CD4-positive, alpha-beta T cell treated with Interleukin-21 for 1 hour (primary cell): Measurements from ENCODE around the gene ZMYND8.
"Not testable (repeated sequence)": the region's sequence is repeated elsewhere in the genome, so short reads cannot be mapped to it uniquely, and the experiment has no call there.

Source experiments
- DNase-seq: peaks from one replicate; pipeline ENCODE4 v3.0.0-alpha.2; 2020

ZMYND8 gene

DNA sequence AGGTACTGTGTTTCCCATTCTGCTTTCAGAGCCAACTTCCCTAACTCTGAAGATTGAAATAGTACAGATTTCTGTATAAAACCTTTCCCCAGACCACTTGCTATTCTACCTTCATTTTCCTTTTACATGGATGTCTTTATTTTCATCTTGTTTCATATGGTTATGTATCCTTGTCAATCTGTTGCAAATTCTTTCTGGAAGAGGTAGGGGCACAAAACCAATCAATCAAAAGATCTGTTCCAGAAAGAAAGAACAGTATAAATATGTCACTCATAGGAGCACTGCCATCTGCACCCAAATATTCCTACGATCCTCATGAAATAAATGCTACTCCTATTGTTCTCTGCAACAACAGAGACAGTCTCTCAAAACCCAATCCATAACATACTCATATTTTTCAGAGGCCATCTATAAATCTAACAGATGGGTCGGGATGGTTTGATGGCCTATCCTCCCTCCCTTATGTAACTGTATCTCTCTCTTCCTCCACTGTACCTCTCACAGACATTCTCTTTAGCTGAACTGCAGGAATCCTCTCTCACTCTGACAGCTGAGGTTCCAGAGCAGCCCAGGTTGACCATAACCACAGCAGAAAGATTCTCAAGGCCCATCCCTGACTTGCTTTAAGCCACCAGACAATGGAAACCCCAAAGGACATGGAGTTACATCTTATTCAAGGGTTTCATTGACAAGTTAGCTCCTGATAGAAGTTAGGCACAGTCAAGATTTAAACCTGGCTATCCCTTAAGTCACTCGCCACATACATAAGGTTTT lies 112.8 kb downstream of the ZMYND8 start:
- DNase-seq = no peak

DNA sequence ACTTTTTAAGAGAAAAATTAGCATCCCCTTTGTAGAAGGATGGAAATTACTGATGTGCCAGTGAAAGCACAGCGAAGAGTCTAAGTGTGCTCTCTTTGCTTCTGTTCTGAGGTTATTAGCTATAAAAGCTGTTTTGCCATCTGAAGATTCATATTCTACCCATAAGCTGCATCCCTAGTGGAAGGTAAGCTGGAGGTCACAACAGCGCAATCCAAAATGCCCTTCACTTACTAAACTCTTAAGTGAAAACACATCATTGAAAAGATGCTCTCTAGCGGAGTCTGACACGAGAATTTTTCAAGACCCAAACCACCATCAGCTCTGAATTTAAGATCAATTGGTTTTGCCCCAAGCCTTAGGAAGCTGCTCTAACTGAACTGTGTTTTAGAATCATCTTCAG lies 113.5 kb downstream of the ZMYND8 start:
- DNase-seq = no peak

DNA sequence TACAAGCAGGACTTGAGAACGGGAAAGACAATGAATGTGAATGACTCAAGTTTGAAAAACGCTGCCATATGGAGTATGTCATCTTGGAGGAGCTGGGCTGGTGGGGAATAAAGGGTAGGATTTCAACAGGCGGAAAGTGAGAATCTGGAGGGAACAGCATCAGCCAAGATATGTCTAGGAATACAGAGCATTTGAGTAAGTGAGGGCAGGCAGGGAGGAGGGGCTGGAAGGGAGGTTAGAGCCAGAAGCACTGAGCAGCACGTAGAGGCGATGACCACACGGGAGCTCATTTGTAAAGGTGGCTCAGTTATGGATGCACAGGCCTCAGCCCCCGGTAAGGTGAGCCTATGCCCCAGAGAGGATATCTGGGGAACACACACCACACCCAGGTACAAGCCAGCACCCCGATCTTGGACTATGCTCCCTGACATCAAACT lies 115.1 kb downstream of the ZMYND8 start:
- no peak for DNase-seq

DNA sequence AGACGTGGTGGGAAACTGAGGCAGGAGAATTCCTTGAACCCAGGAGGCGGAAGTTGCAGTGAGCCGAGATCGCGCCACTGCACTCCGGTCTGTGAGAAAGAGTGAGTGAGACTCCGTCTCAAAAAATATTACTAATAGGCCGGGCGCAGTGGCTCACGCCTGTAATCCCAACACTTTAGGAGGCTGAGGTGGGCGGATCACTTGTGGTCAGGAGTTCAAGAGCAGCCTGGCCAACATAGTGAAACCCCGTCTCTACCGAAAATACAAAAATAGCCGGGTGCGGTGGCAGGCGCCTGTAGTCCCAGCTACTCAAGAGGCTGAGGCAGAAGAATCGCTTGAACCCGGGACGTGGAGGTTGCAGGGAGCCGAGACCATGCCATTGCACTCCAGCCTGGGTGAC lies 116.4 kb downstream of the ZMYND8 start:
- not testable (repeated sequence) for DNase-seq

DNA sequence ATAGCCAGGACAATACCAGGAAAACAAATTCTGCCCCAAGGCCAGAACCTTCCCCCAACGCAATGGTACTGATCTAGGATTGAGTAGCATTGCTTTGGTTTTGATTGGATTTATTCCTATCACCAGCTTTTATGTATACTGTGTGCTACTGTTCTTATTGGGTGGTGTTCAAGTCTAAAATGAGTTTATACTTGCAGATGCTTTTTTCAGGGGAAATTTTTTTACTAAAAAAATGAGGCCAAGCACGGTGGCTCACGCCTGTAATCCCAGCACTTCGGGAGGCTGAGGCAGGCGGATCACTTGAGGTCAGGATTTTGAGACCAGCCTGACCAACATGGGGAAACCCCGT lies 116.8 kb downstream of the ZMYND8 start:
- DNase-seq = no peak

DNA sequence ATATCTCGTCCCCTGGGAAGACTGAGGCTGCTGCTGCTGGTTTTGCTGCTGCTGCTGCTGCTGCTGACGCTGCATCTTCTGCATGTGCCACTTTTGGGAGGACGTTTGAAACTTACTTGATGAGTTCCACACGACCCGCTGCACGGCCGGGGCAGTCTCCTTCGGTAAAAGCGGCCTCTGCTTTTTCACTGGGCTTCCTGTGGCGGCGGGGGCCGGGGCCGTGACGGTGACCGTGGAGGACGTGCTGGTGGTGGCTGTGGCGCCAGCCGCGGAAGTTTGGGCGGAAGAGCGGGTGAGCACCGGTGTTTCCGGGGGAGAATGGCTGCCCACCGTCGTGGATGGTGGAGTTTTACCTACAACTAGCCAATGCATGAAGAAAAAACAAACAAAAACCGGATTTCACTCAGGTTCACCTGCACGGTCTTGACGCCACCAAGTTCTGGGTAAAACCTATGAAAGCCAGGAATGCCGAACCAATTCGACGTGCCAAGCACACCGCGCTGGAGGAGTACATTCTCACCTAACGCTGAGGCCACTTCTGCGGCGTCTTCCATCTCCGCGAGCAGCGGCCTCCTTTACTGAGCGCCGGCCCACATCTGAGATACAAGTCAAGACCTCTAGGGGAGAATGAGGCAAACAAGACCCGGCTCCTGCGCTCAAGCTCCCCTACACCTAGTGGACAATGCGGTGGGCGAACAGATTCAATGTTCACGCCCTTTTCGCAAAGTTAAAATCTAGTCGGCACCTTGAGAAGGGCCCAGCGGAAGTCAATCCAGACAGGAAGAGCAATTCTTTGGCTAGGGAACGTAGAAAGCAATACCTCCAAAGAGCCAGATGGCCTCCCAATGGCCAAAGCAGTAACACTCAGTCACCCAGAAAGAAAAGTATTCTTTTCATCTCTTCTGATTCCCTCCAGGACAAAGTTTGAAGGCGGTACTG lies 117.5 kb downstream of the ZMYND8 start:
- no peak for DNase-seq

DNA sequence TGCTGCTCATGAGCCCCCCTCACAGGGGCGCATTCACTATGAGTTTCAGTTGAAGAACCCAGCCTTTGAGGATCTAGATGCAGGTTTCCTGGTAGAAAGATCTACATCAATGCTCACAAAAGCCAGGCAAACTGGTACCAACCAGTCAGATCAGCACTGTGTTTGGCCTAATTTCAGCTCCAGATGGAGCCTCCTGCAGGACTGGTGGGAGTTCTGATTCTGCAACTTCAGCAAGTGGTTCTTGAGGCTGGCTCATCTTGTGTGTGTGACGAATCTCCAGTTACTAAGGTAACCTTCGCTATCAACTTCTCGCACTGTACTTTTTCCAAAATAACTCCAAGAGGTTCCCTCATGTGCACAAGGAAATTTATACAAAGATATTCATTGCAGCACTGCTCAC lies 118.8 kb downstream of the ZMYND8 start:
- no peak for DNase-seq

DNA sequence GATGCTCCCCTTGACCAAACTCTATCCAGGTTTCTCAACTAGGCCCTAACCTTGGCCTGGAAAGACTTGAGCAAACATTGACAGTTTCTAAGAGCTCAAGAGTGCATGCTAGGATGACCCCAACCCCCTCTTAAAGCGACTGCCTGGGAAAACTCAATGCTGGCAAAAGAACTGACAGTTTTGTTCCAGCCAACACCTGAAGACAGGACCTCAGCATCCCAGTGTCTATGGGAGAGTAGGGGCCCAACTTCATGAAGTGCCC lies 119.9 kb downstream of the ZMYND8 start:
- DNase-seq = no peak

DNA sequence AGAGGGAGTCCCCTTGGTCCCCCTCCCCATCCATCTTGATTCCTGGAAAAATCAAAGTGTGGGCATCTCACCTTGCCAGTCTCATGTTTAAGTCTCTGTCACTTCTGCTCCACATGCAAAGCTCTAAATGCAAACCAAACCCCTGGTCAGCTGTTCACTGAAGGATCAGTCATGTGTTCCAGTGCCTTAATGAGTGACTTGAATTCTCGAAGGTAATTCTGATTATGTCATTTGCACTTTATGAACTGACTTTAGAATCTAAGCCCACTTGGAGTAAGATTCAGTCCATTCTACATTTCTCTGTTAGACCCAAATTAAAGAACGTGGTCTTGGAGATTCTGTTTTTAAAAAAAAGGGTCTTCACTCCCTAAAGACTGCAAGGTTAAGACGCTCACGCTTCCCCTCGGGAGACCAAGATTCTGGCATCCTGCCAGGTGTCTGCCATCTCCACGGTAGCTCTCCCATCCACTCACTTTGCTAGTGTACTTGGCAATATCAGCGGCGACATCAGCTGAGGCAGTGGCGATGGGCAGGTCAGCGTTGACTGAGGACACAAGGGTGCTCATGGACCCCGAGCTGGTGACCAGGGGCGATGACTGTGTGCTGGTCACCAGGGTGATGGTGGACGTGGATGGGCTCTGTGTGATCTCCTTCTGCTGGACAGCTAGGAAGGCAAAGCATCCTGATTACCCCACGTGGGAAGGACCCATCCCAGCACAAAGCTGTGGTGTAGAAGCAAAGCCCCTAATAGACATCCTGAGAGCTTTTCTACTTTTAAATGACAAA lies 120.5 kb downstream of the ZMYND8 start:
- DNase-seq = no peak

DNA sequence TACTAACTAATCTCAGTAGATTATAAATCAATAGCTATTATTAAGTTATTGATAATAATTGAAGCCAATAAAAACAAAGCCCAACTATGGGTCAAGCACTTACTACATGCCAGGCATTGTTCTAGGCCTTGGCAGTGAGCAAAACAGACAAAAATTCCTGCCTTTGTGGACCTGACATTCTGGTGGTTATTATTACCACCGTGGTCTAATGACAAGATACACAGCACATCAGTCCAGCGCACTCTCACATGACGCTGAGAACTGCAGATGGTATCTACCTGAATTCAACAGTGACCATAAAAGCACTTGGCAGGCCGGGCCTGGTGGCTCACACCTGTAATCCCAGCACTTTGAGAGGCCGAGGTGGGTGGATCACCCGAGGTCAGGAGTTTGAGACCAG lies 121.4 kb downstream of the ZMYND8 start:
- DNase-seq = no peak

DNA sequence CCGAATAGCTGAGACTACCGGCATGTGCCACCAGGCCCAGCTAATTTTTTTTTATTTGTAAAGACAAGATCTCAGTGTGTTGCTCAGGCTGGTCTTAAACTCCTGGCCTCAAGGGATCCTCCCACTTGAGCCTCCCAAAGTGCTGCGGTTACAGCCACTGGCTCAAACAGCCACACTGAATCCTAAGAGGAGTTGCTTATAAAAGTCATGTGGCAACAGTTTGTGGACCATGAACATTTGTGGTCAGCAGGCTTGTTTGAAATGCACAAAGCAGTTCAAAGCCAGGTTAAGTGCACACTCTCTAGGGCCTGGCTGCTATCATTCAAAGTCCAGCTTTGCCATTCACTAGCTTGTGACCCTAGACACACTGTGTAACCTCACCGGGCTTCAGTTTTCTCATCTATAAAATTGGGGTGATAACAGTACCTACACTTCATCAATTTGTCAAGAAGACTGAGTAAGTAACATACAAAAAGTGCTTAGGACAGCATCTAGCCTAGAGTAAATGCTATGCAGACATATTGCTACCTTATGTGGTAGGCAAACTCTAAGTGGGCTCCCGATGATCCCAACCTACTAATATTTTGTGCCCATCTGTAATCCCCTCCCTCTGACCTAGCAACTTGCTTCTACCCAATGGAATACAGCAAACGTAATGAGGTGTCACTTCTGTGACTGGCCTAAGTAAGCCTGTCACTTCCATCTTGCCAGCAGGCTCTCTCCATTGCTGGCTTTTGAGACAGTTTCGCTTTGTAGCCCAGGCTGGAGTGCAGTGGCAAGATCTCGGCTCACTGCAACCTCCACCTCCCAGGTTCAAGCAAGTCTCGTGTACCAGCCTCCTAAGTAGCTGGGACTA lies 122.9 kb downstream of the ZMYND8 start:
- no peak for DNase-seq

DNA sequence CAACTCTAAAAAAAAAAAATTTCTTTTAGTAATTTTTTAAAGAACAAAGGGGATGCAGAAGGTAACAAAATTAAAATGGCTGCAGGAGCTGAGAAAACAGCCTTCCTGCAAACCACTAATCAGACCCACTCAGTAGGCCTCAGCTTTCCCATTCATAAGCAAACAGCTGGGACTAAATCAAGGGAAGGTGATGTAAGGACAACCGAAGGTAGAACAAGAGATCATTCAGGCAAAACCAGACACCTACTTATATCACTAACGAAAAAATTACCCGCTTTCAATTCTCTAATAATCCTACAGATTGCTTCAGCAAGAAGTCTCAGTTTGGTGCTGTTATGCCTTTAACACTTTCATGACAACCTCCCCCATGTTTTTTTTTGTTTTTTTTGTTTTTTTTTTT lies 124.0 kb downstream of the ZMYND8 start:
- no peak for DNase-seq

DNA sequence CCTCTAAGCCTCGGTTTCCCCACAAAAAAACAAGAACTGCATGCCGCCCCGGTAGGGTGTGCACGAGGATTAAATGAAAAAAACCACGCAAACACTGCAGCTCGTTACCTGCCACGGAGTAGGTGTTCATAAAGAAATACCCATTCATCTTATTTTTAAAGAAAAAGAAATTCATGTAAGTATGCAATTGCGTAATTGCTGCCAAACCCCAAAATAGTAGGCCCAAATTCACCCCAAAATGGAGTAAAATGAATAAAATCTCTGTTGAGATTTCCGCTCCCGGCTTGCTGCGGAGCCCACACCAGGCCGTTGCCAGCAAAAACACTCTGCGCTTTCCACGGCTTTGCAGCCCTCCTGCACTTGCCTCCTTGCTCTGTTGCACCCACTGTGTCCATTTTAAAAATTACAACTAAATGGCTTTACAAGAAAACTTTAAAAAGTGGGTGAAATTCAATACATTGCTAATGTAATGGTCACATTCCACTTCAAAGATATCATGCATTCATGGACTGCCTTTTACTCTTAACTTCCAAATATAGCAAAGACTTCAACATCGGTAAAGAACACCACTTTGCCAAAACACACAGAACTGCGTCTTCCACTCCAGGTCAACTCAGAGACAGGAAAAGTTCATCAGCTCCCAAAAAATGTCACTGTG lies 125.0 kb downstream of the ZMYND8 start:
- DNase-seq = no peak

DNA sequence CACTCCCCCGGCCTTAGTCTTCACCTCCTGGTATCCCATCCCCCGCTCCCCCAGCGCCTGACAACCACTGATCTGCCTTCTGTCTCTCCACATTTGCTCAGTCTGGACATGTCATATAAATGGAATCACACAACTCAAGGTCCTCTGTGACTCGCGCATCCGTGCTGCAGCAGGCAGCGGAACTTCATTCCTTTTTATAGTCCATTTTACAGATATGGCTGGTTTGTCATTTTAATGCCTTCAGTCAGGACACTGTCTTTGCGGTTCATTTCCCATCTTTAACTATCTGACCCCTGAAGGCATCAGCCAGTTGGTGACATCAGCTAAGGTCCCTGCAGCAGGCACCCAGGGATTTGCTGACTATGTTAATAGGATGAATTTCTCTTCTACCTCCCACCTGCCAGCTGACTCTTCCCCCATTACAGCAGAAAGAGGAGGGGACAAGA lies 125.7 kb downstream of the ZMYND8 start:
- DNase-seq = no peak

DNA sequence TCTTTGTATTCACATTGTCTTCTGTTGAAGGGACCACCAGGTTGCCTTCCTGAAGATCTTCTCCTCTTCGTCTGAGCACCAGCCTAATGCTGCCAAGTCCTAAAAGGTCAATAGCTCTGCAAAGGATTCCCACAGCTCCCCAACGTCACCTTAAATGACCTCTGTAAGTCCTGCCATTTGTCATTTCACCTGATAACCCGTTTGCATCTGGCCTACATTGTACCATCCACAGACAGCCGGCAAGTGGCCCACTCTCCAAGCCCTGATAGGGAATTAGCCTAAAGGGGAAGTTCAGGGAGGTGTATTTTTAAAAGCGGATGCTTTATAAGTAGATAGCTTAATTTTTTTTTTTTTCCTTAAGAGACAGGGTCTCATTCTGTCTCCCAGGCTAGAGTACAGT lies 127.8 kb downstream of the ZMYND8 start:
- no peak for DNase-seq

DNA sequence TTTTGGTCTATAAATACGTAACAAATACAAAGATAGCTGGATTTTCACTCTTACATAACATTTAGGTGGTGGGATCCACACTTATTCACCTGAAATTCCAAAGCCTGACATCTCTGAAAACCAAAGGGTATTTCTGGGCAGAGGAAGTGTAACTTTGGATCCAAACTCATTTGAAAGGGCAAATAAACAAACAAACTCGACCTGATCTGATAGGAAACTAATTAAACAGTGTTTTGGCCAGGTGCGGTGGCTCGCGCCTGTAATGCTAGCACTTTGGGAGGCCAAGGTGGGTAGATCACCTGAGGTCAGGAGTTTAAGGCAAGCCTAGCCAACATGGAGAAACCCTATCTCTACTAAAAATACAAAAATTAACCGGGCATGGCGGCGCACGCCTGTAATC lies 128.9 kb downstream of the ZMYND8 start:
- DNase-seq = no peak

DNA sequence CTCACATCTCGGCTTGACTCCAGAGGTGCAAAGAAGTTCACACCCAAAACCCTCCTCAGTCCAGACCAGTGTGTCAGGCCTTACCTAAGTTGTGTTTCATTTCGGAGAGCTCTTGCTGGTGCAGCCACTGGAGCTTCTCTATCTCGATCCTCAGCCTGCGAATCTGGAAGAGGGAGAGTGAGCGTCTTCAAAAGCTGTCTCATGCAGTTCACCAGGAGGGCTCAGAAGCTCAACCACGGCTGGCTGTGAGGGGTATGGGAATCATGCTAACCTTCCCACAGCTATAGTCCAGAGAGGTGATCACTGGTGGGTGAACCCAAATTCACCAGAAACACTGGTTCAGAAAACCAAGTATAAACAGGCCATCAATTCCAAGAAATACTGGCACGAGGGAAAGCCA lies 129.4 kb downstream of the ZMYND8 start:
- DNase-seq = no peak

DNA sequence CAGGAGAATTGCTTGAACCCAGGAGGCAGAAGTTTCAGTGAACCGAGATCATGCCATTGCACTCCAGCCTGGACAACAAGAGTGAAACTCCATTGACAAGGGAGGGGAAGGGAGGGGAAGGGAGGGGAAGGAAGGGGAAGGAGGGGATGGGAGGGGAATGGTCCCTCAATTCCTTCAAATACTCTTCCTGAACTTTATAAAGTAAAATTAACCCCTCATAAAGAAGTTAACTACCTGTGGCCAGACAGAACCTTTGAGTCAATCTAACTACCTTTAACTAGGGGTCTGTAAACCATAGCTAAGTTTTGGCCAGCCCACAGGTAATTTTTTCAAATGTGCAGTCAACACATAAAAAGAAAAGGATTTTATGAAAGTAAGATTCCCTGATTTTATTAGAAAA lies 131.0 kb downstream of the ZMYND8 start:
- DNase-seq = no peak

DNA sequence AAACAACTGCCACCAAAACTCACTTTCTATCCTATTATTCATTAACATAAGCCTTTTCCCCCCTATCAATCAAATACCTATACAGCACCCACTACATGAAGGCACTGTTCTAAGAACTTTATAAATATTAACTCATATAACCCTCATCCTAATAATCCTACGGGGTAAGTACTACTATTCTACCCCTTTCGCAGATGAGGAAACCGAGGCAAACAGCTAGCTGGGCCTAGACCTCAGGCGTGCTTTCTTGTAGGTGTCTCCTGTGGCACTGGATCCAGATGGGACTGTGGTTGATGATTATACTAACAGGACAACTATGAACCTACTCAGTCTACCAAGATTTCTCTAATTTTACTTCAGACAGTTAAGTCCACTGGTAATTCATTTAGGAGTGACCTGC lies 131.6 kb downstream of the ZMYND8 start:
- no peak for DNase-seq

DNA sequence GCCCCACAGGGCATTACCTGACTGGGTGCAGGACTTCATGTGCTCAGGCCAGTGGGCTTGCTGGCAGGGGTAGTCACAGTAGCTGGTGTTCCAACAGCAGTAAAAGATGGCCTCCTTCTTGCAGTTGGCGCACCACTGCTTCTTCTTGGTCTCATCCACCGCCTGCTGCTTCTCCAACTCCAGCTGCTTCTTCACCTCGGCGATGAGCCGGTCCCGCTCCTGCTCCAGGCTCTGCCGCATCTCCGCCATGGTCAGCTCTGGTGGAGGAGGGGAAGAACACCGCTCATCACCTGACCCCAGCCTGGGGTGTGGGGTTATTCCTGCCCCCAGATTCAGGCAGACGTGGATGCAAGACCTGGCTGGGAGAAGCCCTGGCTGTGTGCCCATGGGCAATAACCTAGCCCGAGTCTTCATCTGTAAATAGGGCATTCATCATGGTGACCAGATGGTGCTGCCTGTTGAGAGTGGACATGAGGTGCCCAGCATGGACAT lies 132.2 kb downstream of the ZMYND8 start:
- DNase-seq = no peak

DNA sequence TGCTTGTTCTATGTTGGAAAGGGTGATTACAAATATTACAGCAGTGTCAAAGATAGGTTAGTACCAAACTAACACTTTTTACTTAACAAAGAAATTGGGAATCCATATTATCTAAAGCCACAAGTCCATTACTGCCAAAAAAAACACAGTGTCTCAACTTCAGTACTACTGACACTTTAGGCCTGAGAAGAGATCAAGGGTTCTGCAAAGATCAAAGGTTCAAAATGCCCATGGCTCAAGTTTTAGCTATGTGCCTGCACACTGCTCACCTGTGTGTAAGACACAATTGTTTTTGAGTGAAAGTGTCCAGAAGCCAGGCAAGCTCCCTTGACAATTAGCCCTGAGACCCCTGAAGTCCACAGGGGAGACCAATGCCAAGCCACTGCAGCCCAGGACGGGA lies 132.6 kb downstream of the ZMYND8 start:
- no peak for DNase-seq
